Liver (tissue), 9 donors: ENCODE measurements around the gene F12. TPM values are rescaled to one million over a fixed set of nuclear protein-coding genes. Genes with fewer than 3 reads are reported as not detected.

Source experiments
- DNase-seq: peaks from one replicate; pipeline ENCODE4 v3.0.0-alpha.2; 2017; ENCODE audit warnings: low spot score
- H3K27ac ChIP-seq, 2 donors: one replicate each; pipeline ENCODE4 v1.7.0; 2013; ENCODE audit warnings: inconsistent platforms in 2 of 2, low read length in 2 of 2, control low read depth in 1 of 2, low read depth in 1 of 2, mild to moderate bottlenecking in 1 of 2
- H3K27me3 ChIP-seq, 4 donors: one replicate each; pipeline versions ENCODE4 v1.6.1 to v1.7.0; 2013; ENCODE audit warnings: low read length in 3 of 4, inconsistent platforms in 1 of 4, mild to moderate bottlenecking in 1 of 4, moderate library complexity in 1 of 4; ENCODE audit not compliant: control insufficient read depth in 4 of 4, insufficient read depth in 4 of 4
- H3K36me3 ChIP-seq, 4 donors: one replicate each; pipeline versions ENCODE4 v1.6.1 to v1.7.0; 2013; ENCODE audit warnings: low read length in 3 of 4, mild to moderate bottlenecking in 3 of 4, low read depth in 1 of 4, moderate library complexity in 1 of 4; ENCODE audit not compliant: control insufficient read depth in 4 of 4, insufficient read depth in 3 of 4
- H3K4me1 ChIP-seq, 4 donors: one replicate each; pipeline versions ENCODE4 v1.6.1 to v1.7.0; 2013; ENCODE audit warnings: low read length in 3 of 4, mild to moderate bottlenecking in 3 of 4, moderate library complexity in 1 of 4; ENCODE audit not compliant: control insufficient read depth in 4 of 4, insufficient read depth in 4 of 4
- H3K4me3 ChIP-seq, 3 donors: one replicate each; pipeline versions ENCODE4 v1.6.1 to v1.7.0; 2013; ENCODE audit warnings: low read length in 3 of 3, control low read depth in 1 of 3, low read depth in 1 of 3, mild to moderate bottlenecking in 1 of 3
- H3K9ac ChIP-seq, 2 donors: one replicate each; pipeline ENCODE4 v1.7.0; 2013; ENCODE audit warnings: low read length in 2 of 2, mild to moderate bottlenecking in 2 of 2, moderate library complexity in 2 of 2, control low read depth in 1 of 2, low read depth in 1 of 2
- H3K9me3 ChIP-seq, 4 donors: one replicate each; pipeline versions ENCODE4 v1.6.1 to v1.7.0; 2013; ENCODE audit warnings: low read length in 3 of 4; ENCODE audit not compliant: control insufficient read depth in 4 of 4
- CTCF ChIP-seq: fragments of 150-350 bp; IDR thresholded peaks from 2 replicates; pipeline ENCODE4 v1.5.1; 2017; ENCODE audit warnings: improper control_type of control experiment, low read depth, low read length; ENCODE audit not compliant: missing input control
- EGR1 ChIP-seq, 2 donors: IDR thresholded peaks; 2 replicates each; pipeline ENCODE4 v1.6.1; 2016 to 2018; ENCODE audit warnings: antibody characterized with exemption in 2 of 2, low read depth in 2 of 2
- FOXA2 ChIP-seq: IDR thresholded peaks from 2 replicates; pipeline ENCODE4 v1.6.1; 2016; ENCODE audit warnings: antibody characterized with exemption
- GABPA ChIP-seq, 2 donors: IDR thresholded peaks in 1 of 2; conservative IDR thresholded peaks in 1 of 2; 2 replicates each; pipeline ENCODE4 v1.6.1; 2016; ENCODE audit warnings: antibody characterized with exemption in 2 of 2, mild to moderate bottlenecking in 1 of 2, moderate library complexity in 1 of 2
- HNF4A ChIP-seq, 2 donors: conservative IDR thresholded peaks; 2 replicates each; pipeline ENCODE4 v1.6.1; 2016; ENCODE audit warnings: antibody characterized with exemption in 2 of 2, mild to moderate bottlenecking in 2 of 2
- HNF4G ChIP-seq: IDR thresholded peaks from 2 replicates; pipeline ENCODE4 v1.6.1; 2016; ENCODE audit warnings: antibody characterized with exemption
- JUND ChIP-seq, 2 donors: IDR thresholded peaks; 2 replicates each; pipeline ENCODE4 v1.6.1; 2016; ENCODE audit warnings: antibody characterized with exemption in 2 of 2
- NR2F2 ChIP-seq: IDR thresholded peaks from 2 replicates; pipeline ENCODE4 v1.6.1; 2016; ENCODE audit warnings: antibody characterized with exemption
- RAD21 ChIP-seq, 2 donors: IDR thresholded peaks; 2 replicates each; pipeline ENCODE4 v1.6.1; 2016; ENCODE audit warnings: antibody characterized with exemption in 2 of 2, mild to moderate bottlenecking in 2 of 2
- RXRA ChIP-seq, 2 donors: IDR thresholded peaks; 2 replicates each; pipeline ENCODE4 v1.6.1; 2017 to 2018; ENCODE audit warnings: antibody characterized with exemption in 2 of 2, mild to moderate bottlenecking in 1 of 2
- TAF1 ChIP-seq: conservative IDR thresholded peaks from 2 replicates; pipeline ENCODE4 v1.6.1; 2016; ENCODE audit warnings: antibody characterized with exemption, mild to moderate bottlenecking
- YY1 ChIP-seq: IDR thresholded peaks from 2 replicates; pipeline ENCODE4 v1.6.1; 2016; ENCODE audit warnings: antibody characterized with exemption, mild to moderate bottlenecking
- WGBS: extraction: QIAGEN DNeasy Blood & Tissue Kit; methylation state at CpG from one replicate; pipeline ENCODE4 v1.1.7; 2013; 5-methylcytosine and 5-hydroxymethylcytosine counted together
- polyA plus RNA-seq, 2 donors: library from polyadenylated mRNA; stranded (reverse) in 1 of 2; unstranded in 1 of 2; fragments of 200-250 nt in 1 of 2; fragments of >200 nt in 1 of 2; fragmentation: Nextera tagmentation in 1 of 2; extraction: Ambion mirVana in 1 of 2; gene quantifications; one replicate each; pipeline versions ENCODE4 v1.2.1 to v1.2.3, GENCODE V29; 2013 to 2015
- total RNA-seq, 2 donors: library from RNA; depleted of rRNA; stranded (reverse); fragments of >200 nt; gene quantifications; one replicate each; pipeline ENCODE4 v1.2.3, GENCODE V29; 2014
- TF ChIP-seq, protein P1 (sequence below): IDR thresholded peaks from 2 replicates; pipeline ENCODE4 v1.6.1; 2016; ENCODE audit warnings: antibody characterized with exemption, mild to moderate bottlenecking
- TF ChIP-seq, protein P2 (sequence below): IDR thresholded peaks from 2 replicates; pipeline ENCODE4 v1.6.1; 2016; ENCODE audit warnings: antibody characterized with exemption
- donor health status: healthy.
- donor health status: healthy.
- donor health status: healthy.
- donor health status: healthy.
- donor health status: healthy.

Gene F12
- total and polyA plus RNA-seq, 4 donors = 27.7 to 328 (median 275) TPM

- TF ChIP-seq, protein P1, sequence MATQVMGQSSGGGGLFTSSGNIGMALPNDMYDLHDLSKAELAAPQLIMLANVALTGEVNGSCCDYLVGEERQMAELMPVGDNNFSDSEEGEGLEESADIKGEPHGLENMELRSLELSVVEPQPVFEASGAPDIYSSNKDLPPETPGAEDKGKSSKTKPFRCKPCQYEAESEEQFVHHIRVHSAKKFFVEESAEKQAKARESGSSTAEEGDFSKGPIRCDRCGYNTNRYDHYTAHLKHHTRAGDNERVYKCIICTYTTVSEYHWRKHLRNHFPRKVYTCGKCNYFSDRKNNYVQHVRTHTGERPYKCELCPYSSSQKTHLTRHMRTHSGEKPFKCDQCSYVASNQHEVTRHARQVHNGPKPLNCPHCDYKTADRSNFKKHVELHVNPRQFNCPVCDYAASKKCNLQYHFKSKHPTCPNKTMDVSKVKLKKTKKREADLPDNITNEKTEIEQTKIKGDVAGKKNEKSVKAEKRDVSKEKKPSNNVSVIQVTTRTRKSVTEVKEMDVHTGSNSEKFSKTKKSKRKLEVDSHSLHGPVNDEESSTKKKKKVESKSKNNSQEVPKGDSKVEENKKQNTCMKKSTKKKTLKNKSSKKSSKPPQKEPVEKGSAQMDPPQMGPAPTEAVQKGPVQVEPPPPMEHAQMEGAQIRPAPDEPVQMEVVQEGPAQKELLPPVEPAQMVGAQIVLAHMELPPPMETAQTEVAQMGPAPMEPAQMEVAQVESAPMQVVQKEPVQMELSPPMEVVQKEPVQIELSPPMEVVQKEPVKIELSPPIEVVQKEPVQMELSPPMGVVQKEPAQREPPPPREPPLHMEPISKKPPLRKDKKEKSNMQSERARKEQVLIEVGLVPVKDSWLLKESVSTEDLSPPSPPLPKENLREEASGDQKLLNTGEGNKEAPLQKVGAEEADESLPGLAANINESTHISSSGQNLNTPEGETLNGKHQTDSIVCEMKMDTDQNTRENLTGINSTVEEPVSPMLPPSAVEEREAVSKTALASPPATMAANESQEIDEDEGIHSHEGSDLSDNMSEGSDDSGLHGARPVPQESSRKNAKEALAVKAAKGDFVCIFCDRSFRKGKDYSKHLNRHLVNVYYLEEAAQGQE = no peak
- TF ChIP-seq GABPA (IDR thresholded peaks at IDR 0.05 in 1 of 2, conservative IDR thresholded peaks at IDR 0.05 in 1 of 2) (no peak), YY1 (no peak)
These were observed 25.1 kb upstream of the F12 start (continued) for GRCh38 chr5:177434437-177434836.

DNA sequence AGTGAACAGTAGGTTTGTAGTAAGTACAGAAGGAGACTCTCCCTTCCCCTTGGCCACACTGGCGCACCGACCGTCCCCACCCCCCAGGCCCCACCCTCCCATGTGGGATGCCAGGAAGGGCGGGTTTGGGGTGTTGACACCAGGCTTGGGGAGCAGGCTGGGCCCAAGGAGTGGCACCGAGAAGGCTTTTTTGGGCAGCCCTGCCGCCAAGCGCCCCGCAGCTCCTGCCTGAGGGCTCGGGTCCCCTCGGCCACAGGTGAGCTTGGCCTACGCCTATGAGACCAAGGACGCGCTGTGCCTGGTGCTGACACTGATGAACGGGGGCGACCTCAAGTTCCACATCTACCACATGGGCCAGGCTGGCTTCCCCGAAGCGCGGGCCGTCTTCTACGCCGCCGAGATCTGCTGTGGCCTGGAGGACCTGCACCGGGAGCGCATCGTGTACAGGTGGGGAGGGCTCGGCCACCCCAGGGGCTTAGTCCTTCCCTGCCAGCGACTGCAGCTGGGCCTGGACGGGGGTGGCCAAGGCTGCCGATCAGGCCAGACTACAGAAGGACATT lies 24.4 kb upstream of the F12 start:
- Histone ChIP-seq H3K27ac (no peak overlapping the region), H3K27me3 (no peaks in the 10 kb centered on the region), H3K4me3 (no peak overlapping the region), H3K9ac (no peak overlapping the region), H3K36me3 (peaks cover 6 to 27% (median 19%) of the 10 kb centered on the region in 4 donors), H3K9me3 (no peaks in the 10 kb centered on the region), H3K4me1 (peaks cover 0 to 6% (median 0%) of the 10 kb centered on the region in 4 donors)
- no peak for DNase-seq
- TF ChIP-seq TAF1 = no peak
- TF ChIP-seq HNF4G = no peak
- no peak for TF ChIP-seq FOXA2
- no peak for TF ChIP-seq NR2F2
- no peak for TF ChIP-seq RAD21 (IDR thresholded peaks at IDR 0.05)
- TF ChIP-seq, protein P2, sequence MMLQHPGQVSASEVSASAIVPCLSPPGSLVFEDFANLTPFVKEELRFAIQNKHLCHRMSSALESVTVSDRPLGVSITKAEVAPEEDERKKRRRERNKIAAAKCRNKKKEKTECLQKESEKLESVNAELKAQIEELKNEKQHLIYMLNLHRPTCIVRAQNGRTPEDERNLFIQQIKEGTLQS = no peak
- no peak for TF ChIP-seq GABPA (IDR thresholded peaks at IDR 0.05 in 1 of 2, conservative IDR thresholded peaks at IDR 0.05 in 1 of 2)
- no peak for TF ChIP-seq HNF4A (conservative IDR thresholded peaks at IDR 0.05)
- no peak for TF ChIP-seq RXRA (IDR thresholded peaks at IDR 0.05)
- TF ChIP-seq CTCF = no peak
- TF ChIP-seq EGR1 (IDR thresholded peaks at IDR 0.05; ENCODE audit: low read depth in 2 of 2) = no peak
- no peak for TF ChIP-seq YY1
- WGBS = 94% methylated on average over 29 of the region's 29 CpGs

DNA sequence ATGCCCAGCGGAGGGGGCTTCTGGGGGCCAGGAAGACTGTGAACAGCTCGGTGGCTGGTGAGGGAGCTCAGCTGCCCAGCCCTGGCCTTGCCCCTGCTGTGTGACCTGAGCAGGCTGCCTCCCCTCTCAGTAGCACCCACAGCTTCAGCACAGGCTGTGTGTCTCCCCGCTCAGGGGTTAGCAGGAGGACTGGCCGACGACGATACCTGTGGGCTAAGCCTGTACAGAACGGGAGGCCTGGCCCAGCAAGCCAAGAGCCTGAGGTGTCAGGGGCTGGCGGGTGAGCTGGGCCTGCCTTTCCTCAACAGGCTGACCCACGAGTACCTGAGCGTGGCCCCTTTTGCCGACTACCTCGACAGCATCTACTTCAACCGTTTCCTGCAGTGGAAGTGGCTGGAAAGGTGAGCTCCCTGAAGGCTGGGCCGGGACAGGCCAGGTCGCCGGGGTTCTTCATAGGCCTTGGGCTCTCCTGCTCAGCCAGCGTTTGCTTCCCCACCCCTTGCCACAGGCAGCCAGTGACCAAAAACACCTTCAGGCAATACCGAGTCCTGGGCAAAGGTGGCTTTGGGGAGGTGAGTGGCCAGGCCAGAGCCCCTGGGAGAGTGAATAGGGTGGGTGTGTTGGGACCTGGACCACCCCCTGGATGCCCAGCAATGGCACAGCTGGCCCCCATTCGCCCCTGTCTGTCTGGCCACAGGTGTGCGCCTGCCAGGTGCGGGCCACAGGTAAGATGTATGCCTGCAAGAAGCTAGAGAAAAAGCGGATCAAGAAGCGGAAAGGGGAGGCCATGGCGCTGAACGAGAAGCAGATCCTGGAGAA lies 23.7 kb upstream of the F12 start:
- Histone ChIP-seq H3K27ac (no peak overlapping the region), H3K4me3 (no peak overlapping the region), H3K4me1 (peaks cover 0 to 8% (median 2%) of the 10 kb centered on the region in 4 donors), H3K36me3 (peaks cover 6 to 27% (median 19%) of the 10 kb centered on the region in 4 donors), H3K9ac (no peak overlapping the region), H3K9me3 (no peaks in the 10 kb centered on the region), H3K27me3 (no peaks in the 10 kb centered on the region)
- WGBS = 93% methylated on average over 25 of the region's 25 CpGs
- no peak for DNase-seq
- TF ChIP-seq HNF4A (conservative IDR thresholded peaks at IDR 0.05) = no peak
- no peak for TF ChIP-seq GABPA (IDR thresholded peaks at IDR 0.05 in 1 of 2, conservative IDR thresholded peaks at IDR 0.05 in 1 of 2)
- TF ChIP-seq EGR1 (IDR thresholded peaks at IDR 0.05; ENCODE audit: low read depth in 2 of 2) = no peak
- TF ChIP-seq JUND (IDR thresholded peaks at IDR 0.05) = no peak
- no peak for TF ChIP-seq FOXA2
- no peak for TF ChIP-seq CTCF
- no peak for TF ChIP-seq RXRA (IDR thresholded peaks at IDR 0.05)
- TF ChIP-seq, protein P1 = no peak
- TF ChIP-seq, protein P2 = no peak
